Activated CD4-positive, alpha-beta T cell treated with anti-CD3 and anti-CD28 coated beads, Interleukin-2, amount 50 U/mL, for 48 hours (primary cell): ENCODE measurements around the gene STYXL2.
A peak's percentile ranks its signal among the peaks of the same experiment; 100 is the strongest.

ENCODE experiments used
- DNase-seq, 2 experiments: peaks; one replicate each; pipeline ENCODE4 v3.0.0-alpha.2; 2020

Gene STYXL2

DNA sequence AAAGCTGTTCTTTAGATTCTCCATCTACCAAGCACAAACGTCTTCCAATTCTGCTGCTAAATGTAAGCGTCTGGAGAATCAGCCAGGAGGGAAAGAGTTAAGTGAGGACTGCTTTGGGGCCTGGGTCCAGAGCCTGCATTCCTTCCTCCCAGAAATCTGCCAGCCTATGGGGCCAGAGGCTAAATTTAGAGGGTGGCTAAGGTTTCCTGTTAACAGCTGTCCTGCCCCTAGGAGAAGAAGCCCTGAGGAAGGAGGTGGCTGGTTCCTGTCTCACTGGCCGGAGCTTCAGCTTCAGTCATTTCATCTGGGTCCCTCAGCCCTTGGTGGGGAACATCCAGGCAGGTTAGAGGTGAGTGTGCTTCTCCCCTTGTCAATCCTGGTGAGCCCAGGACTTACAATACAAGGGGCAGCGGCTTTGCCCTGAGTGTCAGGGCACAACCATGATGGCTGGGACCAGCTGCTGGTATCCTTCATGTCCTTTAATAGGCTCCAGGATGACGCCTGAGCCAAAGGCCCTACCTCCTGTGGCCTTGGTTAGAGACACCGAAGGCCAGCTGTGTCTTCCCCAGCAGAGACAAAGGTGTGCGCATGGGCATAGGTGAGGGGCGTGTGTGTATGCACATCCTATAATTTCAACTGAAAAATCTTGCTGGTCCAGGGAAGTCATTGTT lies at the start of gene STYXL2:
Gene STYXL2, plus strand, starts transcription at position 230 of the 671 bp plus-strand sequence. CDS start 775 bp downstream, outside the sequence.
- no peak for DNase-seq

GRCh38 chr1:167051907-167052306 lies 42.0 kb upstream of the STYXL2 start:
- DNase-seq: no peak

DNA sequence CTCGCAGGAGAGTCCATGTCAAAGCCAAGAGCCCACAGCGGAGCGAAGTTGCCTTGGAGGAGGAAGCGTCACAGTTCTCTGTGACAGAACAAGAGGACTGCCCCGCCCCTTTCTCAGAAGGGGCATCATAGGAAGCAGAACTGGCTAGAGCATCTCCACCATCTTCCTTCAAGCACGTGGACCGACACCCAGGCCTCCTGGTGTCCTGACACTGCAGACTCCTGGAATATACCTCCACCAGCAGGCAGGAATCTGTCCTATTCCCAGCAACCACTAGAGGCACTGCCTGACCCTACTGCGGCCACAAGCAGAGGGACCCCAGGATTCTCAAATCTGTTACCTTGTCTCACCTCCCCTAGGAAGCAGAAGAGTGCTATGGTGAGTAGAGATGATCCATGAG lies 41.5 kb upstream of the STYXL2 start:
- no peak for DNase-seq

DNA sequence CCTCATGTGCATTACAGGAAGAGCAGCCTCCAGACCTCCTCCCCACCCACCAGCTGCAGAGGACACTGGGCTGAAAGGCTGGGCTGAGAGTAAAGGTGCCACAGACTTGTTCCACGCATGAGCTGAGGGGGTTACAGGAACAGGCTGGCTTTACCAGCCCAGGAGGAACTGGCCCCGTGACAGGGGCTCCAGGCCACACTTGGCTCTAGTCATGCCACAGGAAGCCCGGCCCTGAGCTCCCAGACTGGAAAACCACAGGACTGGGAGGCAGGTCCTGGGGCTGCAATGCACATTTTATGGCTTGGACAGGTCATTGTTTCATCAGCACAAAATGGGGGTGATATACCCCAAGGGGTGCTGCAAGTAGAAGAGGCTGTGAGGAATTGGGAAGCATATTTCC lies 39.3 kb upstream of the STYXL2 start:
- DNase-seq: no peak

DNA sequence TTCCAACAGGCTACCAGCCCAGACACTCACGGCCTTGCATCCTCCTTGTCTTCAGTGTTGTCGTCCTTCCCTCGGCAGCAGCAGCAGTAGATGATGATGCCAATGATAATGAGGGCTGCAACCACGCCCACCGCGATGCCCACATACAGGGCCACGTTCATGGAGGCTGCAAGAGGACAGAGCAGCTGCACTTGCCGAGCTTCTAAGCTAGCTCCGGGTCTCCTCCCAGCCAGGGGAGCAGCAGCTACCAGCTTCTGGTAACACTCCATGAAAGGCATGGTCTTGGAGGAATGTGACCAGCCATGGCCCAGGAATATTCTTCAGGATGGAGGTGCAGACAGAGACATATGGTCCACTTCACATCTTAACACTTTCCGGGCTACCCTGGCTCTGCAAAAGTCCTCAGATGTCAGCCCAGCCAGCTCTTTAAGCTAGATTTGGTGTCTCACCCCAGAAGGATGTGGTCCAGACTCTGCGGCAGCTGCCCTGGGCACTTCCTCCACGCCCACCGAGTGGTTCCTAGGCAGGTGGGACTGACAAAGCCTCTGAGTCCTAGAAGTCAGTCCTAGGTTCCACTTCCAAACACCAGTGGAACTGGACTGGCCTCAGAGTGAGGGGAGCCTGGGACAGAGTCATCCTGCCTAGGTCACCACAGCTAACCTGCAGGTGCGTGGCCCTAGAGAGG lies 38.8 kb upstream of the STYXL2 start:
- DNase-seq: no peak

DNA sequence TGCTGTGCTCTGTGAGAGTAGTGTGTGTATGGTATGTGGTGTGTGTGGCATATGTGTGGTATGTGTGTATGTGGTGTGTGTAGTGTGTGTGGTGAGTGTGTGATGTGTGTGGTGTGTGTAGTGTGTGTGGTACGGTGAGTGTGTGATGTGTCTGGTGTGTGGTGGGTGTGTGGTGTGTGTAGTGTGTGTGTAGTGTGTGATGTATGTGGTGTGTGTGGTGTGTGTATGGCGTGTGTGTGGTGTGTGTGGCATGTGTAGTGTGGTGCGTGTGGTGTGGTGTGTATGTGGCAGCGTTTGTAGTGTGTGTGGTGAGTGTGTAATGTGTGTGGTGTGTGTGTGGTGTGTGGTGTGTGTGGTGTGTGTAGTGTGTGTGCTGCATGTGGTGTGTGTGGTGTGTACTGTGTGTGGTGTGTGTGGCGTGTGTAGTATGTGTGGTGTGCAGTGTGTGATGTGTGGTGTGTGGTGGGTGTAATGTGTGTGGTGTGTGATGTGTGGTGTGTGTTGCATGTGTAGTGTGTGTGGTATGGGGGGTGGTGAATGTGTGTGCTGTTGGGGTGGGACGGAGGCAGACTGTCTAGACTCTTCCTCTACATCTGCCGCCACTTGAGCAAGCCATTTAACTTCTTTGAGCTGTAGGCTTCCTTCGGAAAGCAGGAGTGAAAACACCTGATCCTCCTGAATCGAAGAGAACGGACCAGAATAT lies 37.2 kb upstream of the STYXL2 start:
- DNase-seq: no peak

GRCh38 chr1:167057241-167057688 lies 36.6 kb upstream of the STYXL2 start:
- peak; percentile 28 to 31 for DNase-seq

DNA sequence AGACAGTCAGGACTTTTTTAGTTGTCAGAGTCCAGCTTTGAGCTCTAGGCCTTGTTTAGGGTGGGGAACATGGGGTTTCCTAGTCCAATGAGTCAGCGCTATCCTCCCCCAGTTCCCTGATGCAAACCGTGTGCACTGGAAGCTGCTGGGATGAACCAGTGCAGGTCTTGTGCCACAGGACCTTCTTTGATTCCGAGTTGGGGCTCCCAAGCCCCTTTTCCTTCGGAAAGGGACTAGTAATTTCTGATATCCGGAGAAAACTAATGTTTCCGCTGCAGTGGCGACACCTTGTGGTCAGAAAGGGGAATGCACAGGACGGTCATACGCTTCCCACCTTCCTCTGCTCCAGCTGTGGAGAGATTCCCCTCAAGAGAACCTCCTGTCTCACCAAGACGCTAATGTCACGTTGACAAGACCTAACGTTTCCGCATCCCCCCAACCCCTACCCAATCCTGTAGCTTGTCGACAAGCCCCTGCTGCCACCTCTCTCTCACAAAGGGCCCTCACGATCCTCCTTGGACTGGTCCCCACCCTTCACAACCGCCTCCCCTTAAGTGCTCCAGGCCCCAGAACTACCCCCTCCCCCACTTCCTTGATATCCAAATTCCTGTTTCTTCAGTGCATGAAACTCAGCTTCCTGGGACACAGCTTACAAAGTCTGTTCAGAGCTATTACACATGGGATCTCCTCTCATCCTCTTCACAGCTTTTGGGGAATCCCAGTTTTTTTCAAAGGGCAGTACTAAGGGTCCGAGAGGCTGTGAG lies 34.6 kb upstream of the STYXL2 start:
- DNase-seq: peak; percentile 85 to 88

DNA sequence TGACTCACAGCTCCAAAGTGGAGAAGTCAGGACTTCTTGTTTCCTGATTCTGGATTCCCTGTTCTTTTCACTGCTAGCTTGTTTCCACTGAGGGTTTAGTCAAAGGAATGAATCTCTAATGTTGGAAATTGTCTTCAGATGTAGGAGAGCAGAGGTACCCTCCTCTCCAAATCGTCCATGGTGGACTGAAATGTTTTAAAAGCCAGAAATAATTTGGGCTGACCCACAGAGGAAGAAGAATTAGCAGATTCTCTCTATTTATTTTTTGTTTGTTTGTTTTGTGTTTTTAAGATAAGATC lies 34.1 kb upstream of the STYXL2 start:
- DNase-seq: no peak

- DNase-seq: no peak
Measured at GRCh38 chr1:167060141-167061072, 33.5 kb upstream of the STYXL2 start.

DNA sequence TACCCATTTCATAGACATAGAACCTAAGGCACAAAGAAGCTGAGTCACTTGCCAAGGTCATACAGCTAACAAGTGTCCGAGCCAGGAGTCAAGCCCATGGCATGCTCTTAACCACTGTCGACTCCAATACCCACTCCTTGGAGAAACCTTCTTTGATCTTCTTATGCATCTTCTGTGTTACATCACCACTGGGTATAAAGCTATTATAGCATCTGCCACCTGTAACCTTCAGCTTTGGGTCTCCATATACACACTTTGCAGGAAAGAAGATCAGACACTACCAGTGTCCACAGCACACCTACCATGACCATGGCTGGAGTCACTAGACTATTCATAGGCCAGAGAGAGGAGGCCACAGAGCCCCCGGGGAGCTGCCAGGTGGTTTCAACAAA lies 32.8 kb upstream of the STYXL2 start:
- DNase-seq: no peak

- DNase-seq: no peak
Measured at GRCh38 chr1:167064621-167065020, 29.3 kb upstream of the STYXL2 start.

DNA sequence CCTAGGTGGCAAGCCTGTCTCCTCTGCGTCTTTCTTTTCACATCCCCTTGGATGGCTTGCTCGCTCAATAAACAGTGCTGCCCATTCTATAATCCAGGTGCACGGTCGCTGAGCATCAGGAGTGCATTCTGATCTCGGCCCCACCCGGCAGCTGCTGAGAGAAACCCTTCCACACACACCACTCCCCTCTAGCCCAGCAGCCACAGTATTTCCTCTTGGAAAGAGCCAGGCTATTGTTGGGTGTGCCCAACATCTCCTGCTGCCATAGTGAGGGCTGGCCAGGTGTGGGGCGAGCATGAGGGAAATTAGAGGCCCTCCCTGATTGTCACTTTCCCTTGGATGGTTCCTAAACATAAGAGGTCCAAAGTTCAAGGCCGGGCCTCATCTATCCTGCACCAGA lies 28.4 kb upstream of the STYXL2 start:
- no peak for DNase-seq

DNA sequence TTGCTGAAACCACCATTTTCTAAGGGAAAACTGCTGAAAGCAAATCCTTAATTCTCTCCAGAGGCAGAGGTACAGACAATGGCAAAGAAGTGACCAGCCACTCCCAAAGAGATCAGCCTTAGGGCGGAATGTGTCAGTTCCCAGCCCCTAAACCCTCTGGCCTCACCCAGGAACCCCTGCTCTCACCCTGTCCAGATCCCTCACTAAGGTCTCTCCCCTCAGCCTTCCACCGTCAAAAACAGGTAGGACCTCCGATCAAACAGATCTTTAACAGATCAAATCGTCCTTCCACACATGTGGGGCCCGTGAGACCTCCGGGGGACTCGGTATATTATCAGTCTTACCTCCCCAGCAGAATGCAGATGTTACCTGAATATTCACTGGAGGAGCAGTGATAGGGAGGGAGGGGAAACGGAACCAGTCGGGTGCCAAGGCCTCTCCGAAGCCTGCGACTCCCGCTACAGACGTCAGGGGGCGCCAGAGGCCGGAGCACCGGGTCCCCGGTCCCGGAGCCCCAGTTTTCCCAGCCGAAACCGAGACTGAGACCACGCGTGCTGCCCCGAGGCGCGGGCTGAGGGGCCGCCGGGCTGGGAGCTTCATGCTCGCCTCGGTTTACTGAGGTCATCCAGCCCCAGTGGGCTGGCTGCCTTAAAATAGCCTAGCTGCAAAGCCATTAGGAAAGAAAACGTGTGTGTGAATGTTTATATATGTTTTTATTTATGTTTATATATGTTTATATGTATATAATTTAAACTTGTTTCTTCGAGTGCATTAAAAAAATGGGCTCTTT lies 27.3 kb upstream of the STYXL2 start:
- peak; percentile 85 to 87 for DNase-seq

- DNase-seq: no peak
Measured at GRCh38 chr1:167067904-167068303, 26.0 kb upstream of the STYXL2 start.

- no peak for DNase-seq
Measured at GRCh38 chr1:167068761-167069160, 25.1 kb upstream of the STYXL2 start.

GRCh38 chr1:167071286-167071685 lies 22.6 kb upstream of the STYXL2 start:
- no peak for DNase-seq

DNA sequence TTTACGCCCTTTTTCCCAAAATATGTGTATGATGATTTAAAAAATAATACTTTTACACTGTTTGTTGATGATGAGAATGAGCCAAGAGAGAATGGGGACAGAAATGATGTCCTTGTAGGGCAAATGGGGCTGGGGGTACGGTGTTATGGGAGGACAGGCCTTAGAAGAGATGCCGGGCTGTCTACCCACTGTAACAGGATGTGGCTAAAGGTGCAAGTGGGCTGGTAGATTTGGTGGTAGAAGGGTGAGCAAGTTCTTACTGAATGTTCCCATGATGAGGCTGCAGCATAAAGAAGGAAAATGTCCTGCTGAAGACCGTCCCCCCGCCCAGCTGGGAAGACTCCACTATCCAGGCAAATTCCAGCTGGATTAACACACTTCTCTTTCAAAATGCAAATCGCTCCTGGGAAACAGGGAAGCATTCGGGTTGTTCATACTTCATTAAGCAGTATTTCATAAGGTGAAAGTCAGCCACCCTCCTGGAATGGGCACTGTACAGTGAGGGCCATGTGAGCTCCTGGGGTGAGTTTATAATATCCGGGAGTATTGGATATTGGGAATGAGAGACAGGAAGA lies 17.7 kb upstream of the STYXL2 start:
- DNase-seq: no peak

GRCh38 chr1:167077128-167077867 lies 16.6 kb upstream of the STYXL2 start:
- DNase-seq: no peak

DNA sequence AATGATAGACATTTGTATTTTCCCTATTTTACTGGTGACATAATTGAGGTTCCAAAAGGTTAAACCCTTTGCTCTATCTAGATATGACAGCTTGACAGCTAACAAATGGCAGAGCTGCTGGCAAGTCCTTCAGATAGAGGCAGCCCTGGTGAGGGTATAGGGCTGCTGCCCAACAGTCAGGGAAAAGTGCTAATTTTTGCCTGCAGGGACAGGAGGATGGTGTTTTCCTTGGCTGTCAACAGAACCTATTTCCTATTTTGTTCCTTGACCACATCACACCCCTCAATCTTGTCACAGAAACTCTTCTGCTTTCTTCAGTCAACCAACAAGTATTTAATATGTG lies 16.0 kb upstream of the STYXL2 start:
- DNase-seq: no peak
